H1 (cell line): ENCODE data around the gene MAML3. TPM values are rescaled to one million over a fixed set of nuclear protein-coding genes. Genes with fewer than 3 reads are reported as not detected.

ENCODE experiments used
- CTCF ChIA-PET: fragments of 300-600 bp; sonication (Branson Sonifier 250); formaldehyde crosslinking; loops from one replicate; lab custom pipeline; 2021; ENCODE audit not compliant: partially characterized antibody; lab: Charles Lee
- POLR2A ChIA-PET: fragments of 300-600 bp; sonication (Branson Sonifier 250); formaldehyde crosslinking; loops from one replicate; lab custom pipeline; 2021; ENCODE audit warnings: inconsistent platforms; ENCODE audit not compliant: partially characterized antibody; lab: Charles Lee
- DNase-seq, 2 experiments: peaks; one replicate each; pipeline versions ENCODE4 v3.0.0 to v3.0.0-alpha.2; 2010 to 2022; ENCODE audit warnings: low spot score in 2 of 2, low read depth in 1 of 2, mixed read lengths in 1 of 2
- FAIRE-seq: peaks from 2 replicates; lab custom pipeline; 2011; peaks lifted over from hg19 to GRCh38; lab: Jason Lieb, UNC
- H2AFZ ChIP-seq: 2 replicates; pipeline ENCODE4 v1.8.1; 2012; ENCODE audit warnings: low read length, inconsistent platforms
- H2AK5ac ChIP-seq: 2 replicates; pipeline ENCODE4 v1.6.1; 2013; ENCODE audit warnings: low read depth, low read length
- H2BK120ac ChIP-seq: replicated peaks from 2 replicates; pipeline ENCODE3; 2013; ENCODE audit warnings: low read depth, low read length, inconsistent platforms
- H2BK12ac ChIP-seq: 2 replicates; pipeline ENCODE4 v1.6.1; 2013; ENCODE audit warnings: low read depth, low read length
- H2BK15ac ChIP-seq: 2 replicates; pipeline ENCODE4 v1.6.1; 2013; ENCODE audit warnings: low read length
- H2BK20ac ChIP-seq: 2 replicates; pipeline ENCODE4 v1.6.1; 2013; ENCODE audit warnings: low read length
- H2BK5ac ChIP-seq: 2 replicates; pipeline ENCODE4 v1.6.1; 2013; ENCODE audit warnings: low read depth, low read length
- H3K14ac ChIP-seq: 2 replicates; pipeline ENCODE4 v1.6.1; 2013; ENCODE audit warnings: inconsistent platforms; ENCODE audit not compliant: insufficient read length
- H3K18ac ChIP-seq: 2 replicates; pipeline ENCODE4 v1.6.1; 2013; ENCODE audit warnings: low read length; ENCODE audit errors: extremely low read depth
- H3K23ac ChIP-seq: 2 replicates; pipeline ENCODE4 v1.6.1; 2013; ENCODE audit warnings: inconsistent platforms; ENCODE audit not compliant: insufficient read length
- H3K23me2 ChIP-seq: 2 replicates; pipeline ENCODE4 v1.6.1; 2013; ENCODE audit warnings: low read depth, low read length
- H3K27ac ChIP-seq: 2 replicates; pipeline ENCODE4 v1.6.1; 2011; ENCODE audit warnings: low read depth, low read length, inconsistent platforms
- H3K27me3 ChIP-seq, 4 experiments: replicated peaks in 1 of 4; 1 replicate in 1 of 4; 2 replicates in 3 of 4; pipeline versions ENCODE4 v1.6.1 to v1.8.1; 2011 to 2013; ENCODE audit warnings: low read length in 3 of 4, mild to moderate bottlenecking in 3 of 4, inconsistent platforms in 2 of 4, mixed read lengths in 2 of 4, moderate library complexity in 1 of 4; ENCODE audit not compliant: control insufficient read depth in 3 of 4, insufficient read depth in 3 of 4; ENCODE audit errors: extremely low read depth in 1 of 4
- H3K36me3 ChIP-seq, 4 experiments: 2 replicates each; pipeline versions ENCODE4 v1.6.1 to v1.8.1; 2011 to 2013; ENCODE audit warnings: mild to moderate bottlenecking in 4 of 4, low read length in 3 of 4, moderate library complexity in 2 of 4, control low read depth in 1 of 4, inconsistent platforms in 1 of 4; ENCODE audit not compliant: insufficient read depth in 4 of 4, control insufficient read depth in 2 of 4
- H3K4ac ChIP-seq: replicated peaks from 2 replicates; pipeline ENCODE3; 2013; ENCODE audit warnings: low read length, low read depth, mixed read lengths, inconsistent platforms; ENCODE audit not compliant: insufficient read length
- H3K4me1 ChIP-seq, 4 experiments: replicated peaks in 1 of 4; 1 replicate in 1 of 4; 2 replicates in 3 of 4; pipeline versions ENCODE4 v1.6.1 to v1.8.1; 2011 to 2013; ENCODE audit warnings: low read length in 3 of 4, inconsistent platforms in 2 of 4, mixed read lengths in 1 of 4; ENCODE audit not compliant: insufficient read depth in 4 of 4, control insufficient read depth in 3 of 4
- H3K4me2 ChIP-seq, 2 experiments: 2 replicates each; pipeline versions ENCODE4 v1.6.1 to v1.8.1; 2011 to 2013; ENCODE audit warnings: low read depth in 2 of 2, low read length in 2 of 2, control low read depth in 1 of 2, inconsistent platforms in 1 of 2, mild to moderate bottlenecking in 1 of 2; ENCODE audit not compliant: insufficient read depth in 1 of 2
- H3K4me3 ChIP-seq, 4 experiments: fragments of 200-600, 300-600 bp in 1 of 4; sonication (generic), shearing (Covaris generic), sonication (Bioruptor Twin) in 1 of 4; 2 replicates each; pipeline versions ENCODE4 v1.5.1 to v1.8.1; 2011 to 2016; ENCODE audit warnings: low read length in 4 of 4, low read depth in 3 of 4, control low read depth in 2 of 4, inconsistent platforms in 2 of 4, mild to moderate bottlenecking in 2 of 4, mixed read lengths in 1 of 4, moderate library complexity in 1 of 4; ENCODE audit not compliant: insufficient read depth in 2 of 4; ENCODE audit errors: extremely low read depth in 1 of 4
- H3K56ac ChIP-seq: replicated peaks from 2 replicates; pipeline ENCODE3; 2013; ENCODE audit warnings: low read depth, mild to moderate bottlenecking, mixed read lengths, low read length, inconsistent platforms; ENCODE audit not compliant: insufficient read length
- H3K79me1 ChIP-seq: 2 replicates; pipeline ENCODE4 v1.6.1; 2013; ENCODE audit warnings: low read depth, low read length, control low read depth
- H3K79me2 ChIP-seq, 2 experiments: 2 replicates each; pipeline versions ENCODE4 v1.6.1 to v1.8.1; 2012 to 2013; ENCODE audit warnings: low read length in 2 of 2, mild to moderate bottlenecking in 2 of 2, inconsistent platforms in 1 of 2; ENCODE audit not compliant: insufficient read depth in 2 of 2, control insufficient read depth in 1 of 2
- H3K9ac ChIP-seq, 4 experiments: replicated peaks in 1 of 4; 1 replicate in 1 of 4; 2 replicates in 3 of 4; pipeline versions ENCODE4 v1.6.1 to v1.8.1; 2011 to 2013; ENCODE audit warnings: low read depth in 3 of 4, low read length in 3 of 4, control low read depth in 2 of 4, mild to moderate bottlenecking in 2 of 4, moderate library complexity in 2 of 4, inconsistent platforms in 1 of 4; ENCODE audit errors: extremely low read depth in 1 of 4
- H3K9me3 ChIP-seq, 2 experiments: 2 replicates each; pipeline versions ENCODE4 v1.6.1 to v1.8.1; 2012 to 2013; ENCODE audit warnings: mild to moderate bottlenecking in 2 of 2, moderate library complexity in 2 of 2, control low read depth in 1 of 2, inconsistent platforms in 1 of 2, low read depth in 1 of 2, low read length in 1 of 2, mixed read lengths in 1 of 2; ENCODE audit not compliant: insufficient read depth in 2 of 2
- H4K20me1 ChIP-seq, 2 experiments: replicated peaks in 1 of 2; 2 replicates each; pipeline versions ENCODE3 to v1.8.1; 2011 to 2013; ENCODE audit warnings: inconsistent platforms in 2 of 2, low read length in 2 of 2, mild to moderate bottlenecking in 1 of 2; ENCODE audit not compliant: insufficient read depth in 2 of 2, control insufficient read depth in 1 of 2
- H4K5ac ChIP-seq: 2 replicates; pipeline ENCODE4 v1.6.1; 2013; ENCODE audit warnings: low read length, low read depth, mixed read lengths, inconsistent platforms; ENCODE audit not compliant: insufficient read length
- H4K8ac ChIP-seq: 2 replicates; pipeline ENCODE4 v1.8.0; 2013; ENCODE audit warnings: mild to moderate bottlenecking, moderate library complexity, low read length, inconsistent platforms; ENCODE audit not compliant: insufficient read depth; ENCODE audit errors: extremely low read depth
- H4K91ac ChIP-seq: replicated peaks from 2 replicates; pipeline ENCODE3; 2013; ENCODE audit warnings: low read length, mixed read lengths, inconsistent platforms; ENCODE audit not compliant: insufficient read length
- CTBP2 ChIP-seq: IDR thresholded peaks from 2 replicates; pipeline ENCODE4 v1.7.0; 2011; ENCODE audit warnings: borderline replicate concordance, mild to moderate bottlenecking, moderate library complexity, mixed read lengths, low read length; ENCODE audit not compliant: insufficient read depth, insufficient read length
- KDM4A ChIP-seq: IDR thresholded peaks from one replicate; pipeline ENCODE4 v1.7.1; 2012; ENCODE audit warnings: low read depth, mild to moderate bottlenecking, moderate library complexity, low read length, inconsistent platforms; ENCODE audit not compliant: severe bottlenecking
- WGBS, 2 experiments: shearing (Covaris generic) in 1 of 2; methylation state at CpG; one replicate each; pipeline versions ENCODE4 v1.1.6 to v1.1.7; 2013 to 2015; ENCODE audit warnings: low lambda C conversion rate in 2 of 2, mixed read lengths in 2 of 2, inconsistent platforms in 1 of 2, low coverage in 1 of 2, missing lambda C conversion rate in 1 of 2; ENCODE audit not compliant: insufficient replicate concordance in 2 of 2, insufficient coverage in 1 of 2, insufficient read length in 1 of 2; ENCODE audit errors: extremely low coverage in 1 of 2, missing lambda C conversion rate in 1 of 2; 5-methylcytosine and 5-hydroxymethylcytosine counted together
- polyA plus RNA-seq, 7 experiments: library from polyadenylated mRNA; depleted of rRNA in 3 of 7; stranded (reverse) in 5 of 7; unstranded in 2 of 7; fragments of >200 nt in 5 of 7; fragments of 200-250 nt in 2 of 7; gene quantifications; 1 replicate in 5 of 7; 2 replicates in 1 of 7; 4 replicates in 1 of 7; pipeline versions ENCODE4 v1.2.1 to v1.2.3, GENCODE V29; 2011 to 2013; ENCODE audit warnings: missing spikeins in 2 of 7, mixed read lengths in 2 of 7
- total RNA-seq: library from RNA; stranded (reverse); fragmentation: NEBNext Ultra II Directional; extraction: Animal tissue kit (Norgen Biotek cat#: 25700); gene quantifications from 2 replicates; pipeline ENCODE4 v1.2.1, GENCODE V29; 2021

Gene MAML3
- total and polyA plus RNA-seq, 2 of the 8 experiments (the other 6 are each of a cell fraction or from before 2014, with no cell fraction given): 2.1 to 5.7 TPM

DNA sequence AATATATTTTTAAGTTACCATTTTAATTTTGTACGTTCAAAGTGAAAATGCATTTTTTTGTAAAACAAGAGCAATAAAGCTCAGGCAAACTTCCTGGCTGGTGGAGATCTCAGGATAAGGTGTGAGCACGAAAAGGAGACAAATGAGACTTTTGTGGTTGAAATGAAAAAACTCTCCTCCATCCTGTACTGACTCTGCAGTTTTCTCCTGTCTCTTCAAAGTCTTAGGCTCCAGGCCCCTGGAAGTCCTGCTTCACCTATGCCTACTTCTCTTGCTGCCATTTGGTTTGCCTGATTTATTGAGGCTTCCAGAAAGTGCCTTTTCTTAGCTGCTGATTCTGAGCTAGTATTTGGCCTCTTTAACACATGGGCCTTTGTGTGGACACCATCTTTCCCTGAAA, 77.7 kb downstream of the MAML3 start:
- Histone ChIP-seq H3K79me2 (no peaks in the 10 kb centered on the region), H4K8ac (no peak overlapping the region), H3K4me2 (no peak overlapping the region), H3K4me1 (peaks cover 0 to 13% (median 5%) of the 10 kb centered on the region in 4 experiments; a peak in 5 of 7 replicates), H3K9ac (no peak overlapping the region), H2BK20ac (no peak overlapping the region), H4K91ac (no peak overlapping the region), H3K14ac (no peak overlapping the region), H3K4me3 (no peak overlapping the region), H4K20me1 (no peaks in the 10 kb centered on the region), H3K27ac (no peak overlapping the region), H2BK120ac (no peak overlapping the region), H3K23me2 (no peaks in the 10 kb centered on the region), H3K9me3 (no peaks in the 10 kb centered on the region), H3K36me3 (no peaks in the 10 kb centered on the region), H3K4ac (no peak overlapping the region), H3K56ac (no peak overlapping the region), H2BK12ac (no peak overlapping the region), H3K18ac (no peak overlapping the region), H2BK5ac (no peak overlapping the region), H3K27me3 (no peaks in the 10 kb centered on the region), H4K5ac (no peak overlapping the region), H2BK15ac (no peak overlapping the region), H2AK5ac (no peak overlapping the region), H3K23ac (no peak overlapping the region), H3K79me1 (no peaks in the 10 kb centered on the region), H2AFZ (no peak overlapping the region)
- ChIA-PET POLR2A (no interaction called here), CTCF (interaction anchor here (1.0 to 1.2 kb wide), 2 partner anchors 13 to 24 kb away, joined by 3 to 4 read pairs; no protein-coding TSS in a partner anchor)
- FAIRE-seq (no peak), DNase-seq (no peak)
- TF ChIP-seq KDM4A (no peak), CTBP2 (no peak)
- 81% methylated on average over 2 of the region's 2 CpGs; no CpG with 5 or more reads in 1 of the 2 experiments for WGBS, 2 experiments
